Hippocampal formation (tissue), 2 donors: ENCODE results near the gene RIPK4.
"Not testable (repeated sequence)": the region's sequence is repeated elsewhere in the genome, so short reads cannot be mapped to it uniquely, and the experiment has no call there.

ENCODE experiments used
- DNase-seq, 2 donors: peaks; one replicate each; lab custom pipeline; 2025; lab: John Stamatoyannopoulos, UW

Gene RIPK4

DNA sequence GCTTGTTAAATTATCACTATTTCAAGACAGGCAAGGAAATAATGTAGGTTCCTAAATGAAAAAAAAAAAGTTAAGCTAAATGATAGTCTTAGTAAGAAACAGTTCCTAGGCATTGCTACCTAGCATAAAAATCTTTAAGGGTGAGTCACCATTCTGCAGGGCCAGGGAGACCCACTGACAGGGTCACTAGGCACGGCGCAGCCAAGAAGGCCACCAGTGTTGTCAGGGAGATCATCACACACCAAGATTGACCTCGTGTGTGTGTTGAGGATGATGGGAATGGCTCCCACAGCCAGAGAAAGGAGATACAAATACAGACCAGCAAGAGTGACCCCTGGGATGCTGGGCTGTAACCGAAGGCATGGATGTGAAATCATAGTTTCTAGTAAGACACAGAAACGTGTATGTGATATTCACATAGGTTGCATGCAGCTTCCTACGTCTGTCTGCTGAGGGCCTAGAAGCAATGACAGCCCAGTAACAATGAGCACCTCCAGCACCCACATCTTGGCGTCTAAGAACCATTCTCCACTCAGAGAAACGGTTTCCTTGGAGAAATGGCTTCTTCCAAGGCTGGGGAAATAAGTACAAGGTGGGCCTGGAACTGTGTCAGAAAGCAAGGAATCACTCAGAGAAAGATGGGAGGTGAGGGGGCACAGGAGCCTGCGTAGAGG lies 29.1 kb downstream of the RIPK4 start:
- no peak for DNase-seq

- DNase-seq: no peak
These were observed 30.4 kb downstream of the RIPK4 start for GRCh38 chr21:41736423-41736822.

GRCh38 chr21:41733951-41734689 lies 32.7 kb downstream of the RIPK4 start:
- no peak for DNase-seq

GRCh38 chr21:41731081-41731480 lies 35.8 kb downstream of the RIPK4 start:
- no peak for DNase-seq

DNA sequence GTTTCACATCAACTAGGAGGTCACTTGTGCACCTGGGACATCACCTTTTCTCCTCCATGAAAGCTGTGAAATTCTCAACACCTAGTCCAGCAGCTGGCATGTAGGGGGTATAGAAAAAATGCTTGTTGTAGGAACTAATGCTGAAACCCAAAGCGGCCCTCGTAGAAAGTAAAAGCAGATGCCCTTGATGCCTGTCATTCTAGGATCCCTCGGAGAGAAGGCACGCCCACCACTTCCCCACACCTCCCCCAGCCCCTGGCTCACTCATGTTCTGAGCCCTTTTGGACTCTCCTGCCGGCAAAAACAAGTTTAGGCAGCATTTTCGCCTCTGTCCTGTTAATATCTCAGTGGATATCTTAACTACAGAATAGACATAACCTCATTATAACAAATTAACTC lies 36.5 kb downstream of the RIPK4 start:
- no peak for DNase-seq

DNA sequence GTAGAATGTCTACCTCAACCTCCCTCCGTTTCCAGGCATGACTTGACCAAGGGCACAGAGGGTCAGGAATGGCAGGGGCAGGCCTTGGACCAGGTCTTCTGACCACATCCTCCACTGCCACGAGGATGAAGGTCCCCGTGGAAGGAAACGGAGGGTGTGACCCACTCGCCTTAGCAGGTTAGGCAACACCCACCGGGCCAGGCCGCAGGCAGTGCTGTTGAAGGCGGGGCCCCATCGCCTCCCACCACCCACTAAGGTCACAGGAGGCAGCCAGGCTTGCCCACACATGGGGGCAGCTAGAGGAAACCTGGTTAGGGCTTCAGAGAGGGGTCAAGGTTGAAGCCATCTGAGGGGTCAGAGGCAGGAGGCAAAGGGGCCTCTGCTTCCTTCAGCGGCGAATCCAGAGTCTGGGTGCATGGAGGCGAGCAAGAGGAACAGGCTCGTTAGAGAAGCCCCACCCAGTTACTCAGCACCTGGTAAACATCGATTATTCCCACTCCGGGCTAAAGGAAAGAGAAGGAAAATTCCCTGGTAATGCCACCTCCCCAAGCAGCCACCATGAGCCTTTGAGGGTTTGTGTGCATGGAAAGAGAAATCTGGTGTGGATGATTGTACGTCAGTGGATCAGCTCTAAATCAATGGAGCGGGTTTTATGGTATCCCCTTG lies 37.0 kb downstream of the RIPK4 start:
- no peak for DNase-seq

DNA sequence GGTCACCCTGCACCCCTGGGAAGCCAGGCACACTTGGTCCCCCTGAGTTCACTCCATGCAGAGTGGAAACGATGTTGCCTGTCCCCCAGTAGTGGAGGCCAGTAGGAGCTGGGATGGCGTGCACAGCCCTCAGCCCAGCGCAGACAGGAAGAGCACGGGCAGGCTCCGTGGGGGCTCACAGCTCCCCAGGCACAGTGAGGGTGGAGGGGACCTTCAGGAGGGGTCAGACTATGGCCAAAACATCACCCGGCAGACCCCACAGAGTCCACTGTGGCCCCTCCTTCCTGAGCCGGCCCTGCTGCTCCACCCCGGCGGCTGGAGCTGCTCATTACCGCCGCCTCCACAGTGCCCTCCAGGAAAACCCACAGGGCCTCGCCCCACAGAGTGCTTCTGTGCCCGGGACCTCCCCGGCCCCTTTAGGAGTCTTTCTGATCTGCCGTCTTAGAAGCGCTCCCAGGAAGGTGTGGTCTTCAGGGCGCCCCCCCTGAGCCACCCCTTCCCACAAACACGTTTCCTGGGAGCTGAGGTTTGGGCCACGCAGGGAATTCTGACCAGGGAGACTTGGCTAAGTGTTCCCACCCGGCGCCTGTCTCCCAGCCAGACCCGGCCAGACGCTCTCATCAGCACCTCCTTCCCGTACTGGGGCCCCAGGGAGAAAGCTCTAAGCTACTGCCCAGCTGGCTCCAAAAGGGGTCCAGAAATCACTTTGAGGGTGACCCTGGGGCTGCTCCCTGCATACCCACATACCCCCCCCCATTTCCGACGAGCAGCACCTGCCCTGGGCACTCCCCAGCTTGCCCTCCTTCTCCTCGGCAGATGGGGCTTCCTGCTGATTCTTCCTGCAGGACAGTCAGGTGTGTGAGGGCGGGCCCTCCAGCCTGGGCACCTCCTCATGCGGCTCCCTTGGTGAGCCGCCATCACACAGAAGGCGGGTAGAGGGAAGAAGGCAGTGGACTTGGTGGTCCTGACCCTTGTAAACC lies 38.8 kb downstream of the RIPK4 start:
- no peak for DNase-seq

DNA sequence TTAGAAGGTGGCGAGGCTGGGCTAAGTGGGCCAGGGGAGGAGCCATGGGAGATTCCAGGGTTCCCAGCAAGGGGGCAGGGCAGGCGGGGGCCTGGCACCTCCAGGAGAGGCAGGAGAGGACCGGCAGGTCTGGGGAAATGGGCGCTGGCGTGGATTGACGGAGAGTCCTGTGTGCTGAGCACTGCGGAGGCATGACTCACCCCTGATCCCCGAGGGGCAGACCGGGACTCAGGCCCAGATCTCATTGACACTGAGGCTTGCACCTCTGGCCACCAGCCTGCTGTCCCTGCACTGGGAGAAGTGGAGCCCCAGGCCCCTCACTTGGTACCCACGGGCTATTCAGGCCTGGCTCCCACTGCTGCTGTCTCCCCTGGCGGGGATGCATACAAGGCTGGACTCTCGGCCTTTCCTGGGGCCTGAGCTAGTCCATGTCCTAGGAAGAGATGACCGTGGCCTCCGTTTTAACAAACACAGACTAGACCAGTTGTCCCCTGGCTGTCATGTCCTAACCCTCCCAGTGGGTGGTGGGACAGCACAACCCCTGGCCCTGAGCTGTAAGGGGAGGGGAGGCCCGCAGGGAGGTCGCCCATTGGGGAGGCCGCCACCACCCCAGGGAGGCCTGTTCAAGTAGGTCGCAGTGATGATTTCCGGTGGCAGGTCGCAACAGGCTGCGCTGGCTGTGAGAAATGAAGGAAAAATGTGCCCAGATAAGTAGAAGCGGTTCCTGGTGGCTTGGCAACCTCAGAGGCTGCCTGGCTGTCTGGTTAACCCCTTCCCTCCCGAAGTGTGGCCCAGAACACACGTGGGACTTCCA lies 39.7 kb downstream of the RIPK4 start:
- DNase-seq: no peak

- no peak for DNase-seq
These were observed 40.3 kb downstream of the RIPK4 start for GRCh38 chr21:41726630-41726969.

DNA sequence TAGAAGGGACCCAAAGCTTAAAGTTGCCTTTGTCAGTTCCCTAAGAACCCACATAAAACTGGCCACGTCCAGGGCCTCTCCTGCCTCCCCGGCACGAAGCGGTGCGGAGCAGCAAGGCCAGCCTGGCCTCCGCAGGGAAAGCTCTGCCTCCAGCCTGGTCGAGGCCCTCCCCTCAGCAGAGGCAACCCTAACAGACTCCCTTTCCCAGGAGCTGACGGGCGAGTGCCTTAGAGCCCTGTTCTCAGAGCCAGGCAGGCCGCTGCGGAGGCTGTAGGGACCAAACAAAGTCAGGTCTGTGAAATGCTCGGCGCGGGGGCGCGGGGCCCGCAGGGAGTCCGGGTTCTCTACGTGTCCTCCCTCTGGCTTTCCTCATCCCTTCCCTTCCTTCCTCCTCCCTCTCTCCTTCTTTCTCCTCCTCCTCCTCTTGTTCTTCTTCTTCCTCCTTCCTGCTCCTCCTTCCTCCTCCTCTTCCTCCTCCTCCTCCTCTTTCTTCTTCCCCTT lies 40.7 kb downstream of the RIPK4 start:
- DNase-seq: no peak

DNA sequence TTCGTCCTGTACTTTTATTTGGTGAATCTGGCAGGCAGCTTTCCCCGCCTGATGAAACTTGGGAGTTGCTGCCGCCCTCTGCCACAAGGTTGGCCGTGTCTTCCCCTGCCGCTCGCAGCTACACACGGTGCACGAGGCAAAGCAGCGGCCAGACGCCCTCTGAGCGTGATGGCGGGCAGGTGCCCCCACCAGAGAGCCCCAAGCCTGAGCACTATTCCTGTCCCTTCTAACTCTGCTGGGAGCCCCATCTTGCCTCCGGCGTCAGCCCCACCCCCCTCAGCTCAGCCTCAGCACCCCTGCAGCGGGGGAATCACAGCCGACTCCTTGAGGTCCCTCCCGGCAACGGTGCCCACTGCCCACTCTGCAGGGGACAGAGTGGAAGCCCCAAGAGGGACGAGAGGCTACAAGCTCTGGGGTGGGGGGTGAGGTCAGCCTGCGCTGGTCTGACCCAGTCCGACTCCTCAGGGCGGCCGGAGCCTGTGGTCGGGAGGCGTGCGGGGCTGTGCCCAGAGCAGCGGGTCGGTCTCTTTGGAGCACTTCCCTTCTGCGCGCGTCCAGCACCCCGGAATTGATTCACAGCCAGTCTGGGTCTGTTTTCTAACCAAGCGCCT lies 41.3 kb downstream of the RIPK4 start:
- DNase-seq: no peak

- not testable (repeated sequence) for DNase-seq
These were observed 43.0 kb downstream of the RIPK4 start for GRCh38 chr21:41723835-41724234.

- no peak for DNase-seq
These were observed 44.5 kb downstream of the RIPK4 start for GRCh38 chr21:41722052-41723018.

DNA sequence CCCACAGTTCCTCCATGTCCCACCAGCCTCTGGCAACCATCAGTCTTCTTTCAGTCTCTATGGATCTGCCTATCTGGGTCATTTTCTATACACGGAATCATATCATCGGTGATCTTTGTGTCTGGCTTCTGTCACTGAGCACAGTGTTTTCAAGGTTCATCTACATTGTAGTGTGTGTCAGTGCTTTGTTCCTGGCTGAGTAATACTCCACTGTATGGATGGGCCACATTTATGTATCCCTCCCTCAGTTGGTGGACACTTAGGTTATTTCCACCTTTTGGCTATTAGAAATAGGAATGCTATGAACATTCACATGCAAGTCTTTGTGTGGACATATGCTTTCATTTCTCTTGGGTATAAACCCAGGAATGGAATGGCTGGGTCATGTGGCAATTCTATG lies 46.6 kb downstream of the RIPK4 start:
- DNase-seq: no peak

GRCh38 chr21:41719691-41720090 lies 47.2 kb downstream of the RIPK4 start:
- no peak for DNase-seq

GRCh38 chr21:41717573-41718330 lies 49.1 kb downstream of the RIPK4 start:
- no peak for DNase-seq

- no peak for DNase-seq
These were observed 50.1 kb downstream of the RIPK4 start for GRCh38 chr21:41716751-41717150.

DNA sequence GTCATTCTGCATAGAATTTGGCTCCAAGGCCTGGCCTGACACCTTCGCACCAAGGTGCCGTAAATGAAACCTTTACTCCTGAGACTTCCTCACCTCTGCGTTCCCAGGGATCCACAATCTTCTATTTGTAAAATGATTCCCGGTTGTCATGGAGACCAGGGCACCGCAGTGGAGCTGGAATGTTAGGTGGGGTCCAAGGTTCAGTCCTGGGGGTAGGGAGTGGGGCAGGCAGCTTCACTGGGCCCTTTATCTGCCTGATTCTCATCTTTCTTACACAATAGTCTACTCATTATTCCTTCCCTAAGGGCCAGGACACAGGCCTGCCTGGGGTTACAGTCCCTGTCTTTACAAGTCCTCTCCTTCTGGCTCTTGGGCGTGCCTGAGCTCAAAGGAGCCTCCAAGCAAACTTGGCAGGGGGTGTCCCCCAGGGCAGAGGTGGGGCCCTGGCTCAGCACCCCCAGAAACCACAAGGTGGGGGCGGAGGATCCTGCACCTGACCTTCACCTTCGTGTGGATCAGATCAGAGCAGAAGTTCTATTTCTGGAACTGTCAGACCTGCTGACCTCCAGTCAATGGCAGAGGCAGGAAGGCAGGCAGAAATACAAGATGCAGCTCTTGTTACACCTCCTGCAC lies 51.1 kb downstream of the RIPK4 start:
- DNase-seq: no peak
